DMS153 (cell line): ENCODE results near the gene KLHL17.
"Not testable (repeated sequence)": the region's sequence is repeated elsewhere in the genome, so short reads cannot be mapped to it uniquely, and the experiment has no call there.

Experiments
- DNase-seq: peaks from one replicate; lab custom pipeline; 2025; lab: John Stamatoyannopoulos, UW

Gene KLHL17

DNA sequence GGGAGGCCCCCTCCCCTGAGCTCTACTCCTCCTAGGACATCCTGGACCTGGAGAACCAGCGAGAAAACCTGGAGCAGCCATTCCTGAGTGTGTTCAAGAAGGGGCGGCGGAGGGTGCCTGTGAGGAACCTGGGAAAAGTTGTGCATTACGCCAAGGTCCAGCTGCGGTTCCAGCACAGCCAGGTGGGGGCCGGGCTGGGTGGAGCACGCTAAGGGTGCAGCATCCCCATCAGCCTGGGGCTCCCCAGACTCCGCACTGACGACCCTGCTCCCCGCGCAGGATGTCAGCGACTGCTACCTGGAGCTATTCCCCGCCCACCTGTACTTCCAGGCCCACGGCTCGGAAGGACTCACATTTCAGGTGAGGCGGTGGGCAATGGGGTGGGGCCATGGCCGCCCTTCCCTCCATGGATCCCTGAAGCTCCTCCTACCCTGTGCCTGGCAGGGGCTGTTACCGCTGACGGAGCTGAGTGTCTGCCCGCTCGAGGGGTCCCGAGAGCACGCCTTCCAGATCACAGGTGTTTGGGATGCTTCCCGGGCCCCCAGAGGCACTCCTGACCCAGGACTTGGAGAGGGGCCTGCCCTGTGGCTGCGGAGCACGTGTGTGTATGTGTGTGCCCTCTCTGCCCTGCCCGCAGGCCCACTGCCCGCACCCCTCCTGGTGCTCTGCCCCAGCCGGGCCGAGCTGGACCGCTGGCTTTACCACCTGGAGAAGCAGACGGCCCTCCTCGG, 10.0 kb downstream of the KLHL17 start:
- DNase-seq, result no peak

DNA sequence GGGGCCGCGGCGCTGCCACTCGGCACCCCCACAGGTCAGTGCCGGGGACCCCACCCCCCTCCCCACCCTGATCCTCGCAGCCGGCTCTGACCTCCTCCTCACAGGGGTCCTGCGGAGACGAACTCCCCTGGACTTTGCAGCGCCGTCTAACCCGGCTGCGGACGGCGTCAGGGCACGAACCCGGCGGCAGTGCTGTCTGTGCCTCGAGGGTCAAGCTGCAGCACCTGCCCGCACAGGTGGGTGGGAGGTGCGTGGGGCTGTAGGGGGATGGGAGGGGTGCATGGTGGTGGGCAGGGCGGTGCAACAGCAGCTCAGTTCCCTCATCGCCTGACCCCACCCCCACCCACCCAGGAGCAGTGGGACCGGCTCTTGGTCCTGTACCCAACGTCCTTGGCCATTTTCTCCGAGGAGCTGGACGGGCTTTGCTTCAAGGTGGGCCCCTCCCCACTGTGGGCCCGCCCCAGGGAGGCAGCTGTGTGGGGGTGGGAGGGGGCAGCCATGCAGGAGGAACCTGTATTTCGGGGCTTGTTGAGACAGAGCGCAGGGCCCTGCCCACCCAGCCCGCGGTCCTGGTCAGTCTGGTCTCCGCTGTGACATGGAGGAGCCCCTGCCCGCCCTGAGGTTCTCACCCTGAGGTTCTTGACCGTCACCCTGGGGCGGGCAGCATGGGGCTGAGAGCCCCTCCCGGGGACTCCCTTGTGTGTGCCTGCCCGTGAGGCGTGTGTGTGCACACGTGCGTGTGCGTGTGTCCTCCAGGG, 10.8 kb downstream of the KLHL17 start:
- no peak for DNase-seq

DNA sequence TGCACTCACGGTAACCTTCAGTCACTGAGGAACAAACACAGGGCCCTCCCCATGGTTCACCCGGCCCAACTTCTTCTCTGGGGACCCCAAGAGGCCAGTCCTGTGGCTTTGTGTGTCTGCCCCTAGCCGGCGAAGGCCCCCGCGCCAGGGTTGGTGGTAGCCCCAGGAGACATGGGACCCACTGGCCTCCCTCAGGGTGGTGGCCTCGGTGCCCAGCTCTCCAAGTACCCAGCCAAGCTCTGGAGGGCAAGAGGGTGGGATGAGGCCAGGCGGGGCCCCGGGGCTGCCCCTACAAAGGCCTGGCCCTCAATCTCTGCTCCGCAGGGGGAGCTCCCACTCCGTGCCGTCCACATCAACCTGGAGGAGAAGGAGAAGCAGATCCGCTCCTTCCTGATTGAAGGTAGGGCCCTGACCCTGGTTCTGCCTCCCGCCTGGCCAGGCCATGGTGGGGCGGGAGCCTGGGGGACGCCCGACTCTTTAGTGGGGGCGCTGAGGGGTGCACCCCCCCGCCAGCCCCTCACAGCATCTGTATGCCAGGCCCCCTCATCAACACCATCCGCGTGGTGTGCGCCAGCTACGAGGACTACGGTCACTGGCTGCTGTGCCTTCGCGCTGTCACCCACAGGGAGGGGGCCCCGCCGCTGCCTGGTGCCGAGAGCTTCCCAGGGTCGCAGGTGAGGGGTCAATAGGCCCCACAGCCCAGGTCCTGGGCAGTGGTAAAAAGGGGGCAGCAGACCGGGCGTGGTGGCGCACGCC, 11.5 kb downstream of the KLHL17 start:
- DNase-seq, result no peak

DNA sequence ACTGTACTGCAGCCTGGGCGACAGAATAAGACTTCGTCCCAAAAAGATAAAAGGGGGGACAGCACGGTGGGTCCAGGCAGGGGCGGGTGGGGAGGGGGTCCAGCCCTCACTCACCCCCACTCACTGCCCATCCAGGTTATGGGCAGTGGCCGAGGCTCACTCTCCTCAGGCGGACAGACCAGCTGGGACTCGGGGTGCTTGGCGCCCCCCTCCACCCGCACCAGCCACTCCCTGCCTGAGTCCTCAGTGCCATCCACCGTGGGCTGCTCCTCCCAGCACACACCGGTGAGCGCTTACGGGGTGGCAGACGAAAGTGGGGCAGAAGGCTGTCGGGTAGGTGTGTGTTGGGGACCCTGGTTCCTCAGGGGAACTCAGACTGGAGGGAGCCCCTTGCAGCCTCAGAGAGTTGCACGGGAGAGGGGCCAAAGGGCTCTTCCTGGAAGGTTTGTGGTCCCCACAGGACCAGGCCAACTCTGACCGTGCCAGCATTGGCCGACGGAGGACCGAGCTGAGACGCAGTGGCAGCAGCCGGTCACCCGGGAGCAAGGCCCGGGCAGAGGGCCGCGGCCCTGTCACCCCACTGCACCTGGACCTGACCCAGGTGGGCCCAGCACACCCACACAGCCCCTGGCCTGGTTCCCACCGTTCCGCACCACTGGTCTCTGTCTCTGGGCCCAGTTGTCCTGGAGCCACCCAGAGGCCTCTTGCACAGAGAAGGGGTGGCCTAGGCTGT, 12.5 kb downstream of the KLHL17 start:
- DNase-seq, result no peak

DNA sequence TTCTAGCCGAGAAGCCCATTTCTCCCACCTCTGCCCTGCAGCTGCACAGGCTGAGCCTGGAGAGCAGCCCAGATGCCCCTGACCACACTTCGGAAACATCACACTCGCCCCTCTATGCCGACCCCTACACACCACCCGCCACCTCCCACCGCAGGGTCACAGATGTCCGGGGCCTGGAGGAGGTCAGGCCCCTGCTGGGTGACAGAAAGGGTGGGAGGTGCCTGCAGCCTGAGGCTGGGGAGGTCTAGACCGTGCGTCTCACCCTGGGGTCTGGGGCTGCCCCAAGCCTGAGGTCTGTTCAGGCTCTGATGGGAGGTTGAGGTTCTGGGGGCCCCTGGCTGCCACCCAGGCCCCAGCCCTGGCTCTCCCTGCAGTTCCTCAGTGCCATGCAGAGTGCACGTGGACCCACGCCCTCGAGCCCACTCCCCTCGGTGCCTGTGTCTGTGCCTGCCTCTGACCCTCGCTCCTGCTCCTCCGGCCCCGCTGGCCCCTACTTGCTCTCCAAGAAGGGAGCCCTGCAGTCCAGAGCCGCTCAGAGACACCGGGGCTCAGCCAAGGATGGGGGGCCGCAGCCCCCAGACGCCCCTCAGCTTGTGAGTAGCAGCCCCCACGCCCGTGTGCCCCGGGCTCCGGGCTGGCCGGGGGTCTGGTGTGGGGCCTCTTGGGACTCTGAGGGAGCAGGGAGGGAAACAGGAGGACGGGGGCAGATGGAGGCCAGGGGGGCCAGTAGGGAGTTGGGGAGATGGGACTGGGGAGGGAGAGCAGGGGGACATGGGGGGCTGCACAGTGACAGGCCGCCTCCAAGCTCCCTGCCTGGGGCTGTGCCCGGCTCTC, 13.3 kb downstream of the KLHL17 start:
- no peak for DNase-seq

DNA sequence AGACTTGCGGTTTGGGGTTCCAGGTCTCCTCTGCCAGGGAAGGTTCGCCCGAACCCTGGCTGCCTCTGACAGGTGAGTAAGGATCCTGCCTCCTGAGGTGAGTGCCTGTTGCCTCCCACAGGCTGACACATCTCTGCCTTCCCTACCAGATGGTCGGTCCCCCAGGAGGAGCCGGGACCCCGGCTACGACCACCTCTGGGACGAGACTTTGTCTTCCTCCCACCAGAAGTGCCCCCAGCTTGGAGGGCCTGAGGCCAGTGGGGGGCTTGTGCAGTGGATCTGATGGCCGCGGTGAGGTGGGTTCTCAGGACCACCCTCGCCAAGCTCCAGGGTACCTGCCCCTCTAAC, 13.9 kb downstream of the KLHL17 start:
- no peak for DNase-seq

DNA sequence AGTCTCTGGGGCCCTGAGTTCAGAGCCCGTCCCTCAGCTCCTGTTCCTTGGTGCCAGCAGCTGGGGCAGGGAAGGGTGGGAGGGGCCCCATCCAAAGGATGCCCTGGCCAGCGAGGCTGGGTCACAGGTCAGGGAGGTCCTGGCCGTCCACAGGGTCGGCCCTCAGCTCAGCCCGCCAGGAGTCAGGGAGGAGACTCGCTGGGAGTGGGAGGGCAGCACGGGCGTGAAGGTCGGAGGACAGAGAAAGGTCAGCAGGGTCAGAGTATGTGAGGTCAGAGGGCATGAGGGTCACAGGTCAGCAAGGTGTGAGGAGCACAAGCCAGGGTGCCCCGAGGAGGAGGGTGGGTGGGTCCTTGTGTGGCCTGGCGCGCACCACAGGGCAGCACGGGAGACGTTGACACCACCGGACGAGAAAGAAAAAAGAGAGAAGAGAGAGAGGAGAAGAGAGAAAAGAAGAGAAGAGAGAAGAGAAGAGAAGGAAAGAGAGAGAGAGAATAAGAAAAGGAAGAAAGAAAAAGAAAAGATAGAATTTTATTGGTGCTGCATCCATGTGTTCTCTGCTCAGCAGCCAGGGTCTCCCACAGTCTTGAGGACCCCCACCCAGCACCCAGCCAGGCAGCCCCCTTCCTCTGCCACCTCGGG, 14.4 kb downstream of the KLHL17 start:
- no peak for DNase-seq

DNA sequence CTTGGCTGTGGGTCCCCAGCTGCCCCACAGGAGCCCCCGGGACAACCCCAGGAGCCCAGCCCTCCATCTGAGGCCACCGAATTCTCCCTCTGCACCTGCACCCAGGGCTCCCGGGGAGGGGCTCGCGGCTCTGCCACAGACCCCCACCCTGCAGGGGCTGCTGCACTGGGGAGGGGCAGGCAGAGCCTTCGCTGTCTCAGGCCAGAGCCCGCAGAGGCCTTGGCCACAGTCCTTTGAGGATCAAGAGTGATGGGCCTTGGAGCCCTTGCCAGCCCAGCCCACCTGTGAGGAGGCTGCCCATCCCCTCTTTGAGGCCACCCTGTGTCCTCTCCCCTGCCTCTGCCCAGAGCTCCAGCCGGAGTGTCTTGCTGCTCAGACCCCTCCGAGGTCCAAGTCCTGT, 15.0 kb downstream of the KLHL17 start:
- DNase-seq, result no peak

DNA sequence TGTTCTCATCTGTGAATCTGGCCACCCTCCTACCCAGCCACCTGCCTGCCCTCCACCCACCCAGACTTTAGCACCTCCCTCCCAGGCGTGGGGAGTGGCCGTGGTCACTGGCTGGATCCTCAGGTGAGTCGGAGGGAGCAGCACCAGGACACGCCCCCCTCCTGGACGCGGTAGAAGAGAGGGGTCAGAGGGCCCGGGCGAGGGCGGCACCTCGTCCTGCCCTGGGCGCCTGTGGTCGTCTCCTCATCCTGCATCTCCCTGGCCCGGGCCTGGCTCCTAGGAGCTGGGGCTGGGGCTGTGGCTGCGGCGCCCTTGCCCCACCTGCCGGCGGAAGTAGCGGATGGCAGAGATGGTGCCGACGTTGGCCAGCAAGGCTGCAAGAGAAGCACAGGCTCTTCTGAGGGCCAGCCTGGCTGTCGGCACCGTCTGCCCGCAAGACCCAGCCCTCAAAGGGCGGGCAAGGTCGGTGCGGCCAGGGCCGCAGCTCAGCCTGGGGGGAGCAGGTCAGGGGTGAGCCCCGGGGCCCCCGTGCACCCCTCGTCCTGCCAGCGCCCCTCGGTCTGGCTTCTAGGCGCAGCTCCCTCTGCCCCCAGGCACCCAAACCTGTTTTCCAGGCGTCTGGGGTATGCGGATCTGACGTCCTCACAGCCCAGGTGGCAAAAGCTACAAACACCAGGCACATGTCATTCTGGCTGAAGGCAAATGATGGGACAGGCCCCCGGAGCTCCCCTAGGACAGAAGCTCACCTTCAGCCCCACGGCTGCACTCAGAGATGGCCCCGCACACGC, 15.7 kb downstream of the KLHL17 start:
- DNase-seq, result peak; percentile 72

DNA sequence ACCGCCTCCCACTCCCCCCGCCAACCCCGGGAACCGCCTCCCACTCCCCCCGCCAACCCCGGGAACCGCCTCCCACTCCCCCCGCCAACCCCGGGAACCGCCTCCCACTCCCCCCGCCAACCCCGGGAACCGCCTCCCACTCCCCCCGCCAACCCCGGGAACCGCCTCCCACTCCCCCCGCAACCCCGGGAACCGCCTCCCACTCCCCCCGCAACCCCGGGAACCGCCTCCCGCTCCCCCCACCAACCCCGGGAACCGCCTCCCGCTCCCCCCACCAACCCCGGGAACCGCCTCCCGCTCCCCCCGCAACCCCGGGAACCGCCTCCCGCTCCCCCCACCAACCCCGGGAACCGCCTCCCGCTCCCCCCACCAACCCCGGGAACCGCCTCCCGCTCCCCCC, 16.4 kb downstream of the KLHL17 start:
- DNase-seq, result not testable (repeated sequence)

DNA sequence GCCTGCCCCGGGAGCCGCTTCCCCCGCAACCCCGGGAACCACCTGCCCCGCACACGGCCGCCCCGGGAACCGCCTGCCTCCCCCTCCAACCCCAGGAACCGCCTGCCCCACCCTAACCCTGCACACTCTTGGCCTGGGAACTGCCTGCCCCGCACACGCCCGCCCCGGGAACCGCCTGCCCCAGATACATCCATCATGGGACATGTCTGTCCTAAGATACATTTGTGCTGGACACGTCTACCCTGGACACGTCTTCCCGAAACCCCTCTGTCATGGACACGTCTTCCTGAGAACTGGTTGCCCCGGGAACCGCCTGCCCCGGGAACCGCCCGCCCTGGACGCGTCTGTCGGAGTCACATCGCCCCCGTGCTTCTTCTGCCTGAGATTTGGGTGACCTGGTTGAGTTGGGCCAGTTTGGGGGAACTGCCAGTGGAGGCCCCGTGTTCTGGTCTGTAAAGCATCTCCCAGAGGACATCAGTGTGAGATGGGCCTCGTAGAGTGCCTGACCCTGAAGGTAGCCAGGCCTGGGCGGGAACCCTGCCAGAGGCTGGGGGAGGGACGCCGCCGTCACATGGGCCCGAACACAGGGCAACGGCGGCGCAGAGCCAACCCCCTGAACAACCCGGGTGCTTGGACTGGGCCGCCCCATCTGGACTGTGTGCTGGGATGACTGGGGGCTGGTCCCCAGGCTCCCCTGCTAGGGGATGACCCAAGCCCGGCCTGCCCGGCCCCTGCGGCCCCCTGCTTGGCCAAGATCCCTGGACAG, 17.9 kb downstream of the KLHL17 start:
- no peak for DNase-seq

DNA sequence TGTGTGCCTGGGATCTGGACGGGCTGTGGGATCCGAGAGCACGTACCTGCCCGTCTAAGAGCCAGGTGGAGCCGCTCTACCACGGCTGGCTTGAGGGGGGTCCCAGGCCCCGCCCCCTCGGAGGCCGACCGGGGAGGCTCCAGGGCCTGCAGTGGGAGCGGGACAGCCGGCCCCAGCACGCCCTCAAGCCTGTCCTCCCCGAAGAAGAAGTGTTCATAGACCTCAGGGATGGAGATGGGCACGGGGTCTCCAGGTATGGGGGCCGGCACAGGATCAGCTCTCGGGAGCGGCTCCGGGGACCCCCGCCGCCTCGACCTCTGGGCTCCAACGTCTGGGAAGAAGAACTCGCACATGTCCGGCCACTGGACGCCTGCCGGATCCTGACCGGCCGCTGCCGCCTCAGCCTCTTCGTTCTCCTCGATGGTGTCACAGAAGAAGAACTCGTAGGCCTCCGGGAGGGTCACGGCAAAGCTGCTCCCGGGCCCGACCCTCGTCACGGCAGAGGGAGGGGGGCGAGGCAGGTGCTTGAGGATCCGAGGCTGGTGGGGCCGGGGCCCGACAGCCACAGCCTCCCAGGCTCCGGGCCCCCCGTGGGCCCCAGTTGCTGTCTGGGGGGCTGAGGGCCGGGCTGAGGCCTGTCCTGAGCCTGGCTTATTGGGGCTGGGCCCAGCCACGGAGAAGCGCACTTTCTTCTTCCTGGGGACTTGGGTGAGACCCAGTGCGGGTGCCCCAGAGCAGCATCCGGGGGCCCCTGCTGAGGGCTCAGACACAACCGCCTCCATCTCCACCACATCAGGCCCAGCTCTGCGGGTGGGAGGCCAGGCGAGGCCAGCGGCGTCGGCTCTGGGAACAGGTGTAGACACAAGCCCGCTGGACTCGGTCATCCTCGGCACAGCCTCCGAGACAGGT, 18.7 kb downstream of the KLHL17 start:
- no peak for DNase-seq

DNA sequence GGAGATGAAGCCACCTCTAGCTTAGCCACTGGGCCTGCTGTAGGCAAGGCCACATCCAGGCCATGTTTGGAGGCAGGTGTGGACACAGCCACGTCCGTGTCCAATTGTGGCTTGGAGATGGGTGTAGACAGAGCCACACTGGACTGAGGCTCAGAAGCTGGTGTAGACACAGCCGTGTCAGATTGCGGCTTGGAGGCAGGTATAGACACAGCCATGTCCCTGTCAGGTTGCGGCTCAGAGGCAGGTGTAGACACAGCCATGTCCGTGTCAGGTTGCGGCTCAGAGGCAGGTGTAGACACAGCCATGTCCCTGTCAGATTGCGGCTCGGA, 19.3 kb downstream of the KLHL17 start:
- no peak for DNase-seq

DNA sequence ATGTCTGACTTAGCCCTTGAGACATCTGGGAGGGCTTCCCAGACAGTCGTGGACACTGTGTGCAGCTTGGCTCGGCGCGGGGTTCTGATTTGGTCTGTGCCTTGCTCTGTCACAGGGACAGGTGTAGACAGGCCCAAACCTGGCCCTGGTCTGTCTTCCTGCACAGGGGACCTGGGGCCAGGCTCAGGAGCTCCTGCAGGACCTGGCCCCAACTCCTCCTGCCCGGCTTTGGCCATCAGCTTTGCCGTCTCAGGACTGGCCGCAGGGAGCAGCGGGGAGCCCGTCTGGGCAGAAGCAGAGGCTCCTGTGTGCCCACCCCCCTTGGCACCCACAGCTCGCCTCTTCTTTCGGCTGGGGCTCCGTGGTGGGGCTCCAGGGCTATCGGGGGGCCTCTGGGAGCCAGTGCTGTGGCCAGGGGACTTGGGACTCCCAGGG, 19.8 kb downstream of the KLHL17 start:
- DNase-seq, result no peak

DNA sequence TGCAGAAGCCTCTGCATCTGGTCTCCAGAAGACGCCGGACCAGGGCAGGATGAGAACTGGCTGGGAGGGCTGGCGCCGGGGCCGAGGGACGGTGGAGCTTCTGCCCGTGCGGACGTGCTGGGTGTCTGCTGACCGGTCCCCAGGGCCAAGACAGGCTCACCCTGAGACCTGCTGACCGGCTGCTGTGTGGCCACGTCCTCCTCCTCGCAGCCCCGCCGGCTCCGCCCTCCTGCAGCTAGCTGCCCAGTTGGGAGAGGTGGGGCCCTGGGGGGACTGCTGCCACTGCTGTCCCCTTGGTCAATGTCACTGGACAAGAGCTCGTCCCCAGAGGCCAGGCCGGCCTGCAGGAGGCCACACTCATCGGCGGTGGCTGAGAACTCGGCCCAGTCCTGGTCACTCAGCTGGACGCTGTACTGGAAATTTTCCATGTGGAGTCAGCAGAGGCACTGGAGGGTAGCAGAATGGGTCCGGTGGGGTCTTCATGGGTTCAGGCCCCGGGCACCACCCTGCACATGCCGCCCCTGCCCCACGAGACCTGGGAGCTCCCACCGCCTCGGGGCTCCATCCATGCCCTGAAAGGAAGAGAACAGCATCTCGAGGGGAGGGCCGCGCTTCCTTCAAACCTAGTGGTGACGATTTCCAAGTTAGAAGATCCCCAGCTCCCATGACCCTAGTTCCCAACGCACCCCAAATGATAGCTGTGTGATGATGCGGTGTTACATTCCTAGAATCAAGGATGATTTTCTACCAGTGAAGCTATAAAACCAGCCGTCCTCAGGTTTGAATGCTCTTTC, 20.4 kb downstream of the KLHL17 start:
- DNase-seq, result no peak

DNA sequence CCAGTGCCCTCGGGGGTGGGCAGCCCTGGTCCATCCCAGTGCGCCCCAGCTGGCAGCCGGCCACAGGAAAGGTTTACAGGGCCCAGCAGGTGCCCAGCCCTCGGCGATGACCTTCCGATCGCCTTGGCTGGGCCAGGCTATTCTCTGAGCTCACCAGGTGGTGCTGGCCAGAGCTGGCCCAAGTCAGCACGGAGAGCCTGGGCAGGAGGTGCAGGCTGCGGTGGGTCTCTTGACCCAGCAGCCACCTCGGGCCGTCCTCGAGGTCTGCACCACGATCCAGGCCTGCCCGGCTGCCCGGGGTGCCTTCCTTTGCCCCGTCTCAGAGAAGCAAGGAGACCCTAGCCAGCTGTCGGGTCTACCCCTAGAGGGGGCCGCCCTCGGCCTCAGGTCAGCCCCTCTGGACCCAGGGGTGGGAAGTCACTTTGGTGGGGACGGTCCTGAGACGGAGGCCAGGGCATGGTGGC, 21.1 kb downstream of the KLHL17 start:
- no peak for DNase-seq

DNA sequence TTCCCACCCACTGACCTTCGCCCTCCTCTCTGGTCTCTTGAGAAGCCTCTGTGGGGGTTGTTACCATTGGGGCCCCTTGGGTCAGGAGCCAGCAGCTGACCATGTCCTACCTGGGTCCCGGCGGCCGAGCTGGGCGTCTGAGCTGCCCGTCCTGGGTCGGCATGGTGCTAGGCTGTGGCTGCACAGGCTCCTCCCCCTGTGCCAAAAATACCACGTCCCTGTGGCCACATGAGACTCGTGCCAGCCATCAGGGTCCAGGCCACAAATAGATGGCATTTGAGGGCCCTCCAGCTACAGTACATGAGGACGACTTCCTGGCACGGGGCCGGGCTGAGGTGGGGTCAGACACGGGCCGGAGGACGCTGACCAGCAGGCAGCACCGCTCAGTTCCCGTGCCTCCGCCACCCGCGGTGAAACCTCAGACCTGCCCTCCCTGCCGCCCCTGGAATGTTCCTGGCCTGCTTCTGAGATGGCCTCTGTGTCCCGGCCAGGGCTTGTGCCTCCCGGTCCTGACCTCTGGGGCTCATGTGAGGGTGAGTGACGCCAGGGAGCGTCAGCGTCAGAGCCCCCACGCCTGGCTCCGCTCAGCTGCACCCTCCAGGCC, 21.7 kb downstream of the KLHL17 start, which contains the start of gene PERM1:
PERM1 (minus strand) TSS at position 139 of the 604 bp plus-strand sequence. CDS start 1,064 bp downstream, outside the sequence.
- no peak for DNase-seq
